HG03064 (cell line): Measurements from ENCODE around the gene SUCLG2.

Source experiments
- ATAC-seq: cut with Tn5 transposase; IDR thresholded peaks from one replicate; pipeline ENCODE4 v1.9.1; 2021; ENCODE audit warnings: low read depth; ENCODE audit not compliant: unreplicated experiment

Gene SUCLG2

GRCh38 chr3:67461667-67462142 lies 192.7 kb downstream of the SUCLG2 start:
- ATAC-seq = no peak

- no peak for ATAC-seq
Observed at GRCh38 chr3:67460841-67461510, 193.4 kb downstream of the SUCLG2 start.

GRCh38 chr3:67459796-67460195 lies 194.6 kb downstream of the SUCLG2 start:
- no peak for ATAC-seq

GRCh38 chr3:67458896-67459530 lies 195.4 kb downstream of the SUCLG2 start:
- ATAC-seq = no peak

- no peak for ATAC-seq
Observed at GRCh38 chr3:67458408-67458807, 196.0 kb downstream of the SUCLG2 start.

- no peak for ATAC-seq
Observed at GRCh38 chr3:67453628-67454027, 200.8 kb downstream of the SUCLG2 start.

- ATAC-seq = no peak
Observed at GRCh38 chr3:67450153-67450552, 204.3 kb downstream of the SUCLG2 start.

GRCh38 chr3:67447393-67447792 lies 207.0 kb downstream of the SUCLG2 start:
- no peak for ATAC-seq

- no peak for ATAC-seq
Observed at GRCh38 chr3:67437789-67438188, 216.6 kb downstream of the SUCLG2 start.

- ATAC-seq = no peak
Observed at GRCh38 chr3:67437090-67437489, 217.3 kb downstream of the SUCLG2 start.

- no peak for ATAC-seq
Observed at GRCh38 chr3:67433109-67433508, 221.3 kb downstream of the SUCLG2 start.

GRCh38 chr3:67431887-67432286 lies 222.5 kb downstream of the SUCLG2 start:
- no peak for ATAC-seq

- ATAC-seq = no peak
Observed at GRCh38 chr3:67423722-67424121, 230.7 kb downstream of the SUCLG2 start.

- no peak for ATAC-seq
Observed at GRCh38 chr3:67421912-67422311, 232.5 kb downstream of the SUCLG2 start.

GRCh38 chr3:67419779-67420178 lies 234.6 kb downstream of the SUCLG2 start:
- no peak for ATAC-seq

- ATAC-seq = no peak
Observed at GRCh38 chr3:67419218-67419529, 235.2 kb downstream of the SUCLG2 start.

GRCh38 chr3:67418426-67419217 lies 235.8 kb downstream of the SUCLG2 start:
- no peak for ATAC-seq

GRCh38 chr3:67416703-67417102 lies 237.7 kb downstream of the SUCLG2 start:
- no peak for ATAC-seq

GRCh38 chr3:67415511-67415910 lies 238.9 kb downstream of the SUCLG2 start:
- ATAC-seq = no peak

- no peak for ATAC-seq
Observed at GRCh38 chr3:67414740-67415139, 239.7 kb downstream of the SUCLG2 start.

- no peak for ATAC-seq
Observed at GRCh38 chr3:67405193-67405592, 249.2 kb downstream of the SUCLG2 start.

- no peak for ATAC-seq
Observed at GRCh38 chr3:67402873-67403272, 251.5 kb downstream of the SUCLG2 start.
